GM20431 (cell line): ENCODE data around the gene PMEPA1.

Source experiments
- in situ Hi-C: fragments of 300-500 bp; cut with MseI, MboI; formaldehyde crosslinking; loops from one replicate; pipeline ENCODE4 v1.15.0; 2020; ENCODE audit warnings: low sequenced_read_pairs; ENCODE audit not compliant: unreplicated experiment

PMEPA1 gene

DNA sequence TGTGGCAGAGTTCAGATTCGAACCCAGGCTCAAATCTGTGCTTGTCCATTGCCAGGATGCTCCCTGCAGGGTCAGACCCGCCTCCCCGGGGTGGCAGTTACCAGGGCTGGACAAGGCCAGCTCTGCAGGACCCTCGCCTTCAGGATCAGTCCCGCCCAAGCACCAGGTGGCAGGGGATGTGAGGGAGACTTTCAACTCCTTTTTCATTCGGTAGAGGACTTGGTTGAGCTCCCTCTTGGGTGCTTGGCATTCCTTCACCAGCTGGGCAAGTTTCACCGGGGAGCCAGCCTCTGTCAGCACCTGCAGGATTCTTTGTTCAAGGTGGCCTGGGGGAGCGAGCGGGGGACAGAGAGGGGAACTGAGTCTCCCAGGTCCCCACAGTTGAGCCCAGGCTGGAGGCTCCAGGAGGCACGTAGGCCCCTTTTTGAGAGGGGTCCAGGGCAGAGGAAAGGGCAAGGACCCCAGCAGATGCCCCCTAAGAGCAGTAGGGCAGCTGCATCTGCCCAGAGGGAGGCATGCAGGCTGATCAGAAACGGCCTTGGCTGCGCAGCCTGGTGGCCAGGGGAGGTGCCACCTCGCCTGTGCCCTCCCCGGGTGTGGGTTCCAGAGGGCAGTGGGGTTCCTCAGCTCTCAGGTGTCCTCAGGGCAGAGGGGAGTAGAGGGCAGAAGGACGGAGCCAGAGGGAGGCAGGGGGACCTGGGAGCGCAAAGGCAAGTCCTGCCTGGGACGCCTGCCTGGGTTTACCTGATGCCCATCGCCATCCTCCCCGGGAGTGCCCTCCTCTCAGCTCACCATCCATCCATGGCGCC lies 93.5 kb downstream of the PMEPA1 start:
- in situ Hi-C loops, result no loop called here

- in situ Hi-C loops, result no loop called here
Measured at GRCh38 chr20:57615445-57615811, 94.4 kb downstream of the PMEPA1 start.

DNA sequence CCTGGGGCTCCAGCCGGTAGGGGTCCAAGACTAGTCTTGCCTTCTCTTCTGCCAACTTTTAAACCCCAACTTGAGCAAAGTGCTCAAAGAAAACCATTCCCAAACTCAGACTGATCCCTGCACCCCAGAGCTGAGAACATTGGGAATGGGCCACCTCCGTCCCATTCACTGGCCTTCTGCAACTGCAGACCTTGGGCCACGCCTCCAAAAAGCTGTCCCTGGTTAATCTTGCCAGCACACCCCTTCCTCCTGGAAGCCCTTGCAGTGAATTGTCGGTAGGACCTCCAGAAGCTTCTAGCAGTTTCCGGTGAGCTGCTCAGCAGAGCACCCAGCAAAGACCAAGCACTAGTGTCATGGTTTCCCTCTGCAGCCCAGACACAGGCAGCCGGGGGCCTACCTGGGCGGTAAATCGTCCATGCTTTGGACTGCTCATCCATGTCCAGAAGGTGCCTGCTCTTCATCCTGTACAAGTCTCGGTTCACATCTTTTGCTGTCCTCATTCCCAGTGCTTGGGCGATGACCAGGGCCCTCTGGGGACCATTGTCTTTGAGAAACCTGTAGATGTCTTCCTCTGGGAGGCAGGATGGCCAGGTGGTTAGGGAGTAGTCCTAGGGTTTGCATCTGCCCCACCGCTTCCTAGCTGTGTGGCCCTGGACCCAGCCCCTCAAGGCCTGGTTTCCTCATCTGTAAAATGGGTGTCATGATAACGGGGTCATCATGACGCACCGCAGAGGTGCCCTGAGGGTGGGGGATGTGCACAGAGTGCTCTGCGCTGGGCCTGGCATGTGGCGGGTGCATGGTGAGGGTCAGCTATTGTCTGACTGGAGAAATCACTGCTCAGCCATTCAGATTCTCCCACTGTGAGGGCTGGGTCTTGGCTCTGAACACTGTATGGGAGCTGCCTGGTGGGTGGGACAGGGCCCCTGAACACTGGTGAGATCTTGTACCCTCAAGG lies 95.0 kb downstream of the PMEPA1 start:
- in situ Hi-C loops, result no loop called here

DNA sequence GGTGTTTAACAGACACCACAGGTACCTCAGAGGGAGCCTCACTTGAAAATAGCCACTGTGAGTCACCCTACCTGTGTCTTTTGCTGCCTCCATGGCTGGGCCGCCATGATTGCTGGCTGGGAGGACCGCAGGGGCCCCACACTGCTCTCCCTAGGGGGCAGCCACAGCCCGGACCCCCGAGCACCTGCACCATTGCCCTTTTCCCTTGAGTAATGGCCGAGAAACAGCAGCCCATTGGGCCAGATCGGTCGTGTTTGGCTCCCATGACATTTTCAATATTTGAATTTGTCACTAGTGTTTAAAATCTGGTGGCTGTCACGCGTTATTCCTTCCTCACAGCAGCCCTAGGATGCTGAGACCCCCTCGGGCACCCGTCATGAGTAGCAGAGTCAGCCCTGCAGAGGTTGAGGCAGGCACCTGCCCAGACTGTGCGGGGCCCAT lies 96.3 kb downstream of the PMEPA1 start:
- in situ Hi-C loops, result no loop called here

GRCh38 chr20:57612916-57613315 lies 96.9 kb downstream of the PMEPA1 start:
- in situ Hi-C loops, result no loop called here

DNA sequence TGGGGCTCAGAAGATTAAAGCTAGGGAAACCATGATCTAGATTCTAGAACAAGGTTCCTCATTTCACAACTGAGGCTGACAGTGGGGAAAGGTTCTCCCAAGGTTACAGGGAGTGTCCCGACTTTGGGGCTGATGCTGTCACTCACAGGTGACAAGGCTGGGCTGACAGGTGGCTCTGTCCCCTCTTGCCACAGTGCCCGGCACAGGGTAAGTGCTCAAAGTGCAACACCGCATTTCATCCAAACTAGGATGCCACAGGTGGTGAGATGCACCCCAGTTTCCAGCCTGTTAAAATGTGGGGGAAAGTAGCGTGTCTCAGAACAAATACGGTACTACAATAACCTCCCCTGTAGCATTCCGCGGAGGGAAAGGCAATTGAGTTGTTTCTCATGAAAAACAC lies 97.4 kb downstream of the PMEPA1 start:
- in situ Hi-C loops, result no loop called here

GRCh38 chr20:57611586-57612311 lies 98.1 kb downstream of the PMEPA1 start:
- in situ Hi-C loops, result no loop called here

DNA sequence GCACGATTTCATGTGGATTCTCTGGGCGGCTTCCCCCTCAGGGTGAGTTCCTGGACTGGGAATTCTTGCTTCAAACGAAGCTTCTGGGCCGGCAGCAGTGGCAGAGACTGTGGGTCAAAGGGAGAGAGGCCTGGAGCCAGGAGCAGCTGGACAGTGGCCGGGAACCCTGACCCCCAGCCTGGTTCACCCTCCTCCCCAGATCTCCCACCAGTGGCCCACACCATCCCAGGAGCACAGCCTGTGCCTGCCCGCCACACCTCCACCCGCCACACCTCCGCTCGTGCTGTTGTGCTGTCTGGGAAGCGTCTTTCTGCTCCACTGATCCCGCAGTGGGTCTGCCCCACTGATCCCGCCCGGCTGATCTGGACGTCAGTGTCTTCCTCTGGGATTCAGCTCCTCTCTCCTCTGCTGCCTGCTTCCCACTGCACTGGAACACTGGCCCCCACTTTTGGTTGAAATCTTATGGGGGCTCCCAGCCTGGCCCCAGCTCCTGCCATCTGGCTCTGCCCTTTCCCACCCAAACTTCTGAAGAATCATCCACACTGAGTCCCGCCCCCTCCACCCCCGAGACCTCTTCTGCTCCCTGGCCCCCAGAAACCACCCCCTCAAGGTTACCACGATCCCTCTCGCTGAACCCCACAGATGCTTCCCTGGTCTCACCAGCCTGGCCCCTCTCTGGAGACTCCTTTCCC lies 99.4 kb downstream of the PMEPA1 start:
- in situ Hi-C loops, result no loop called here

DNA sequence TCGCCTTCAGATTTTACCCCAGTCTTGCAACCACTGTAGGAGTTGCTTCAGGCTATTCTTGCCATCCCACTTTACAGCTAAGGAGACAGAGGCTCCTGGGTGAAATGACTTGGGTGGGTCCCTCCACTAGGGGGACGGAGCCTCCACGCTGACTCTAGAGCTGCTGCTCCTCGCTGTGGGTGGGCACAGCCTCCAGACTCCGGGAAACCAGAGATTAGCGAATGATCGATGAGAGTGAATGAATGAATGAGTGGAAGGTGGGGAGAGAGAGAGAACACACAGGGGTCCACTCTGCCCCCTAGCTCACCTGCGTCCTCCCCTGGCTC lies 100.0 kb downstream of the PMEPA1 start:
- in situ Hi-C loops, result no loop called here

- in situ Hi-C loops, result no loop called here
Measured at GRCh38 chr20:57609086-57609841, 100.6 kb downstream of the PMEPA1 start.

DNA sequence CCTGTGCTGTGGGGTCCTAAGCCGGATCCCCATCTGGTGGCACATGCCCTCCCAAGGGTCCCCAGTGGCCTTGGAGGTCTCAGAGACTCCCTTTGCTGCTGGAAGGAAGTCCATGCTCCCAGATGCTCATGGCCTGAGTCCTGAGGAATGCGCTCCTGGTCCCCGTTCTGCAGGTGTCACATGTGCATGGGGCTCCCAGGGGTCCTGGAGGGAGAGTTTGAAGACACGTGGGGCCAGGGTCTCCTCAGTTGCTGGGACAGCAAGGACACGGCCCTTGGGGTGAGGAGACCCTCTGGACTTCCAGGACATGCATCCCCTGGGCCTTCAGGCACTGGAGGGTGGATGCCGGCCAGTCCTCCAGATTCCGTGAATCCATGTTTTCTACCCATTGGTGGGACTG lies 101.3 kb downstream of the PMEPA1 start:
- in situ Hi-C loops, result no loop called here

DNA sequence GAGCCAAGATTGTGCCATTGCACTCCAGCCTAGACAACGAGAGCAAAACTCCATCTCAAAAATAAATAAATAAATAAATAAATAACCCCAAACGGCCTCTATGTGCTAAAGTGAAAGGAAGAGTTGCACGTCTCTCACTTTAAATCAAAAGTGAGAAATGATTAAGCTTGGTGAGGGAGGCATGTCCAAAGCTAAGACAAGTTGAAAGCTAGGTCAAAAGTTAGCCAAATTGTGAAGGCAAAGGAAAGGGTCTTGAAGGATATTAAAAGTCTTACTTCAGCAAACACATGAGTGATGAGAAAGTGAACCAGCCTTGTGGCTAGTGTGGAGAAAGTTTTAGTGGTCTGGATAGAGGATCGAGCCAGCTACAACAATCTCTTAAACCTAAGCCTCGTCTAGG lies 103.9 kb downstream of the PMEPA1 start:
- in situ Hi-C loops, result no loop called here

DNA sequence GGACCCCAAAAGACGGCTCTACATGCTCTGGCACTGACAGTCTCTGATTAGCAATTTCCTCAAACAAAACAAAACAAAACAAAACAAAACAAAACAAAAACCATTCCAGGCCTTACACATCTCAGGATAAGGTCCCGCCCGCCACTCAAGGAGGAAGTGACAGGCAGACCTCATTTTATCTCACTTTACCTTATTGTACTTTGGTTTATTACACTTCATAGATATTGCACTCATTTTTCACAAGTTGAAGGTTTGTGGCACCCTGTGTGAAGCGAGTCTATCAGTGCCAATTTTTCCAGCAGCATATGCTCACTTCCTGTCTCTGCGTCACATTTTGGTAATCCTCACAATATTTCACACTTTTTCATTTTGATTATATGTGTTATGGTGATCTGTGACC lies 104.8 kb downstream of the PMEPA1 start:
- in situ Hi-C loops, result no loop called here

DNA sequence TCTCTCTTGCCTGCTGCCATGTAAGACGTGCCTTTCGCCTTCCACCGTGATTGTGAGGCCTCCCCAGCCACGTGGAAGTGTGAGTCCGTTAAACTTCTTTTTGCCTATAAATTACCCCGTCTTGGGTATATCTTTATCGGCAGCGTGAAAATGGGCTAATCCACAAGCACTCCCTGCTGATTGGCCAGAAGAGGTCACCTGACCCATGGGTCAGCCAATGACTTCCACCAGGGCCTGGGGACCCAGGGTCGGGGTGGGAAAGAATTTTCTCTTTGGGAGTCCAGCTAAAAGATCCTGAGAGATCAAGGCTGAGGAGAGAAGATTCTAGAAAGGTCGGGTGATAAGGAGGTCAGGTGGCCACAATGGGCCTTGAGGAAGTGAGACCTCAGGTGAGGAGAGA lies 106.7 kb downstream of the PMEPA1 start:
- in situ Hi-C loops, result no loop called here

DNA sequence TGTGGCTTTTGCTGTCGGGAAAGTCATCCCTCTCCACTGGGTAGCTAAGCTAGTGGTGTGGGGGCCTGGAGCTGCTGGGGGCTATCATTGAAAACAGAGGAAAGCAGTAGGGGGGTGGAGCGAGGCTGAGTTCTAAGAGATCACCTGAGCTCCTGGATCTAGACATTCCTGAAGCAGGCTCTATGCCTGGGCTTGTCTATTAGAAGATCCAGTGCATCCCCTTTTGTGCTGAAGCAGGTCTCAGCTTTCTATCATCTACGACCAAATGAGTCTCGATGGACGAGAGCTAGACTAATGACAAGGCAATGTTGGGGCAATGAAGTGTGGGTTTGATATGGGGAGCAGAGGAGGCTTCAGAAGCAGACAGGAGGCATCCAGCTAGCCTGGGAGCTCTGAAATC lies 108.1 kb downstream of the PMEPA1 start:
- in situ Hi-C loops, result no loop called here

GRCh38 chr20:57601211-57601570 lies 108.6 kb downstream of the PMEPA1 start:
- in situ Hi-C loops, result no loop called here

GRCh38 chr20:57600320-57601210 lies 109.2 kb downstream of the PMEPA1 start:
- in situ Hi-C loops, result no loop called here

DNA sequence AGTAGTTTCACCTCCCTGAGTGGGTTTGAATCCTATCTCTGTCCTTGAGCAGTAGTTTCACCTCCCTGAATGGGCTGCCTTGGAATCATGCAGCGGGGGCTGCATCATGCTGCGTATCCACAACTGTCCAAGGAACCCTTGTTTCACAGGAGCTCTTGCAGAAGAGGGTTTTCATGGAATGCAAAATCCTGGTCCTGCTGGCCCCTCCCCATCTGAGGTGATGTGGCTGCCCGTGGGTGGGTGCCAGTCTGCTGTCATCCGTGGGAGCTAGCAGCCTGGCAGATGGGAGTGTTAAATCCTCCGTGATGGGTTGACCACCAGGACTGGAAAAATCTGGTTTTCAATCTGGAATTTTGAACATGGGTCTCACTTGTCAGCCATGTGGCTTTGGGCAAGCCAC lies 111.3 kb downstream of the PMEPA1 start:
- in situ Hi-C loops, result no loop called here
